Stomach smooth muscle (tissue), 2 donors: ENCODE results near the gene PTGES3L.
A peak's percentile ranks its signal among the peaks of the same experiment; 100 is the strongest.

Source experiments
- H3K27ac ChIP-seq: one replicate; pipeline ENCODE4 v1.7.0; 2013; ENCODE audit warnings: mild to moderate bottlenecking, low read length, inconsistent platforms
- H3K27me3 ChIP-seq, 2 donors: one replicate each; pipeline ENCODE4 v1.7.0; 2013; ENCODE audit warnings: low read length in 2 of 2; ENCODE audit not compliant: insufficient read depth in 2 of 2, control insufficient read depth in 1 of 2
- H3K36me3 ChIP-seq, 2 donors: one replicate each; pipeline ENCODE4 v1.7.0; 2013; ENCODE audit warnings: low read length in 2 of 2; ENCODE audit not compliant: control insufficient read depth in 2 of 2, insufficient read depth in 2 of 2
- H3K4me1 ChIP-seq: one replicate; pipeline ENCODE4 v1.7.0; 2013; ENCODE audit warnings: low read length; ENCODE audit not compliant: control insufficient read depth, insufficient read depth
- H3K4me3 ChIP-seq, 2 donors: one replicate each; pipeline ENCODE4 v1.7.0; 2013; ENCODE audit warnings: low read length in 2 of 2
- H3K9ac ChIP-seq, 2 donors: one replicate each; pipeline ENCODE4 v1.7.0; 2013; ENCODE audit warnings: low read length in 2 of 2, mild to moderate bottlenecking in 1 of 2
- H3K9me3 ChIP-seq, 2 donors: one replicate each; pipeline ENCODE4 v1.7.0; 2013; ENCODE audit warnings: low read length in 2 of 2; ENCODE audit not compliant: control insufficient read depth in 2 of 2
- donor health status: healthy.
- donor health status: Pancreatic carcinoma.

The PTGES3L gene

DNA sequence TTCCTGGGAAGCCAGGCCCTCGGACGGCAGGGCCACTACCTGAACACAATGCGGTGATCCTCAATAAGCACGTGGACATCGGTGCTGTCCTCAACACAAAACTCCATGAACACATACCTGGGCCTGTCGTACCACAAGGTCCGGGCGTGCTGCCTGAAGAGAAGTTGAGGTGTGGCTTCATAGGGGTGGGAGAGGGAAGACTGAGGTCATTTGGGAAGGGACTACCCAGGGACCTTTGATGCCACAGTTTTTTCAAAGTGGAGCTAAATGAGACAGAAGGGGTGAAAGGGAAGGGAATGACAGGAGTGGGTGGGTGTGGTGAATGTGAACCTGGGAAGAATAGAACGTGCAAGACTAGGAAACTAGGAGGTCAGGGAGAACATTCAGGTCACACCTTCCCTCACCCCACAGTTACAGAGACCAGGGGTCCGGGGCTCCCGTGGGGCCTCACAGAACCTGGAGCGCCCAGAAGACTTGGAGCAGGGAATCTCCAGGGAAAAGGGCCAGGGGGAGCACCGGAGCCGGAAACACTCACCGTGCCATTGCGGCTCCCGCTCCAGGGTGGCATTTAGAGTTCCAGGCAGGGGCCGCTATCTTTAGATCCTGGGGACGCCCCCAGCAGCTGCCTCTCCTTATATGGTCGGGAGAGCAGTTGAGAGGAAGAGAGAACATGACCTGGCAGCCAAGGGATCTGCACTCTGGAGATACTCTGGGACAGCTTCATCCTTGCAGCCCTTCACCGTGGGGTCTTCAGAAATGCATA lies at the start of gene PTGES3L:
TSS of gene PTGES3L (minus strand) at position 570 of the 763 bp plus-strand sequence. CDS start at position 543, 27 bp downstream.
- peaks cover 30% of the 10 kb centered on the region for H3K4me1 ChIP-seq
- peak within 1 kb of the TSS; percentile 86 for H3K27ac ChIP-seq
- no peaks in the 10 kb centered on the region for H3K9me3 ChIP-seq
- H3K27me3 ChIP-seq: no peaks in the 10 kb centered on the region
- peak within 1 kb of the TSS; percentile 78 to 83 for H3K9ac ChIP-seq
- peak within 1 kb of the TSS; percentile 90 to 97 for H3K4me3 ChIP-seq
- peaks cover 0 to 2% of the 10 kb centered on the region in 2 donors for H3K36me3 ChIP-seq

DNA sequence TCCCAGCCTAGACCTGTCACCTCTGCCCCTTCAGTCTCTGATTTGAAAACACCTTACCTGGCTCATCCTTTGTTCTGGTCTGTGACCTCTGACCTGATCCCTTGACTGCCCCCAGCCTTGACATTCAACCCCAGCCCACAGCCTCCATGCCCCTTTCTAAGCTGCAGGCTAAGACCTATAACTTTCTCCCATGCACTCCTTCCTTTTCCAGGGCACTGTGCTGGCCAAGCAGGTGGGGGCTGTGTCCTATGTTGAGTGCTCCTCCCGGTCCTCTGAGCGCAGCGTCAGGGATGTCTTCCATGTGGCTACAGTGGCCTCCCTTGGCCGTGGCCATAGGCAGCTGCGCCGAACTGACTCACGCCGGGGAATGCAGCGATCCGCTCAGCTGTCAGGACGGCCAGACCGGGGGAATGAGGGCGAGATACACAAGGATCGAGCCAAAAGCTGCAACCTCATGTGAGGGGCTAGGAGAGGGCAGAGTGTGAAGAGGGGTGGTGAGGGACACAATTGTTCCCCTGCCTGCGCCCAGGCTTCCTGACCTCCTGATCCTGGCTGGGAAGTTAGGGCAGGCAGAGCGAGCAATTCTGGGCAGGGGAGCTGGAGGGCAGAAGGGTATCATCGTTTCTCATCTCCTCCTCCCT lies 48.5 kb upstream of the PTGES3L start:
- Histone ChIP-seq H3K4me1 (peaks cover 9% of the 10 kb centered on the region), H3K9ac (no peak overlapping the region), H3K9me3 (no peaks in the 10 kb centered on the region), H3K36me3 (no peaks in the 10 kb centered on the region), H3K27ac (no peak overlapping the region), H3K27me3 (no peaks in the 10 kb centered on the region), H3K4me3 (no peak overlapping the region)

DNA sequence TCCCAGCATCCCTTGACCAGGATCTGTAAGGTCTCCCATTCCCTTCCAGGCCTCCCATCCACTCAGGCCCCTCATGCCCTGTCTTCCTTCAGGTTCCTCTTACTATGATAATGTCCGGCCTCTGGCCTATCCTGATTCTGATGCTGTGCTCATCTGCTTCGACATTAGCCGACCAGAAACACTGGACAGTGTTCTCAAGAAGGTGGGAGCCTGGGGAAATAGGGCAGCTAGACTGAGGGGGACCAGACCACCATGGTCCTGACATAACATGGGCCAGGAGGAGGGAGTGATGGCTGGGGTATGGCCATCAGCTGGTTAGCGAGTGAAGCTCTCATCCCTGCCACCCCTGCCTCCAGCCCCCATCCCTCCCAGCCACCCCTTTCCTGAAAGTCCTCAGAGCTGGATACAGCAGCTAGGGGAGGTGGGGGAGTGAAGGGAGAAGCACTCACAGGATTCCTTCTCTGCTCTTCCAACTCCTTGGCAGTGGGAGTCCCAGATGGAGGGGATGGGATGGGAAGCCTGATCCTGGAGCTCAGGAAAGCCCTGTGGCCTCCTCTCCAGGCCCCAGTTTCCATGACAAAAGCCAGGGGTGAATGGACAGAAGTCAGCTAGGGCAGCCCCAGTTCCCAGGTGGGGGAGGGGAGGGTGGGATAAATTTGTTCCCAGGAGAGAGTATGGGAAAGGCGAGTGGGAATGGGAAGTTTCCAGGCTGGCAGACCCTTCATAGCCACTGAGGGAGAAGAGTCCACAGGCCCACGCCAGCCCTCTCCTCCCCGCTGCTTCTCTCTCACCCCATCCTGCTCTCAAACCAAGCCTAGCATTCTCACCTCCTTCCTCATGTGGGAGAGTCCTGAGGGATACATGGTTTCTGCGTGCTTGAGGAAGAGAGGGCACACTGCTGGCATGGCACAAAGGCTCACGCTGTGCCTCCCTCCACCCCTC lies 47.5 kb upstream of the PTGES3L start:
- Histone ChIP-seq H3K36me3 (no peaks in the 10 kb centered on the region), H3K9ac (no peak overlapping the region), H3K4me3 (no peak overlapping the region), H3K4me1 (peaks cover 9% of the 10 kb centered on the region), H3K9me3 (no peaks in the 10 kb centered on the region), H3K27me3 (no peaks in the 10 kb centered on the region), H3K27ac (no peak overlapping the region)

DNA sequence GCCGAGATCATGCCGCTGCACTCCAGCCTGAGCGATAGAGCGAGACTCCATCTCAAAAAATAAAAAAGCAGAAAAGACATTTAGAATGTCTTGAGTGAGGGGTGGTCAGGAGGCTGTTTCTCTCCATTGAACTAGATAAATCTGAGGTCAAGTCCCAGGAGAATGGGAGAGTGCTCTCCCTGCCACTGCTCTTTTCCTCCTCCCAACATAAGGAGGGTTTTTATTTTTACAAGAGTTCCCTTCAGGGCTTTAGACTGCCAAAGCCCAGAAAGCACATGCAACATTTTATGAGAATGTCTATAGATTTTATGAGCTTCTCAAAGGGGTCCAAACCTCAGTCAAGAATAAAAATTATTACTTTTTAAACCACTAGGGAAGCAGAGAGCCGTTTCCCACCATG lies 46.7 kb upstream of the PTGES3L start:
- Histone ChIP-seq H3K4me1 (peaks cover 9% of the 10 kb centered on the region), H3K27ac (no peak overlapping the region), H3K4me3 (no peak overlapping the region), H3K9me3 (no peaks in the 10 kb centered on the region), H3K27me3 (no peaks in the 10 kb centered on the region), H3K9ac (no peak overlapping the region), H3K36me3 (no peaks in the 10 kb centered on the region)

DNA sequence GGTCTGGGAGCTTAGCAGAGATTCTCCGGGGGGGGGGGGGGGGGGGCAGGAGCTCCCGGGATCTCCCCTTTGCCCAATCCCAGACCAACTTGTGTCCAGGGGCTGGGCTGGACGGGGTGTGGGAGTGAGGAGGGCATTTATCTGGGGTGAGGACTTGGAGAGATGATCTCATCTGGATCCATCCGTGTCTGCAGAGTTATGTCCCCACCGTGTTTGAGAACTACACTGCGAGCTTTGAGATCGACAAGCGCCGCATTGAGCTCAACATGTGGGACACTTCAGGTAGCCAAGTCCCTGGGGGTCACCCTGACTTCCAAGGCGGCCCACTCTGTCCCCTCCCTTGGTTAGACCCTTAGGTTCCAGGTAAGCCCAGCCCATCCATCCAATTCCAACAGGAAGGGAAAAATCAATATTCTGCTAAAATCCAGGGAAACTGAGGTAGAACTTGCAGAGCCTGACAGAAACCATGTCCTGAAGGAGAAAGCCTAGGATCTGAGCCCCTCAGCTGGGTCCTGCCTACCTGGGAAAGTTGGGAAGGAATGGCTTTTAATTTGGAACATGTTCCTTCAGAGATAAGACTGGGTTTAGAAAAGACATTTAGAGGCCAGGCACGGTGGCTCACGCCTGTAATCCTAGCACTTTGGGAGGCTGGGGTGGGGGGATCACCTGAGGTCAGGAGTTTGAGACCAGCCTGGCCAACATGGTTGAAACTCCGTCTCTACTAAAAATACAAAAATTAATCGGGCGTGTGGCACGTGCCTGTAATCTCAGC lies 46.1 kb upstream of the PTGES3L start:
- no peak overlapping the region for H3K4me3 ChIP-seq
- H3K4me1 ChIP-seq: peaks cover 12% of the 10 kb centered on the region
- H3K27me3 ChIP-seq: no peaks in the 10 kb centered on the region
- H3K9me3 ChIP-seq: no peaks in the 10 kb centered on the region
- no peak overlapping the region for H3K27ac ChIP-seq
- no peak overlapping the region for H3K9ac ChIP-seq
- no peaks in the 10 kb centered on the region for H3K36me3 ChIP-seq

DNA sequence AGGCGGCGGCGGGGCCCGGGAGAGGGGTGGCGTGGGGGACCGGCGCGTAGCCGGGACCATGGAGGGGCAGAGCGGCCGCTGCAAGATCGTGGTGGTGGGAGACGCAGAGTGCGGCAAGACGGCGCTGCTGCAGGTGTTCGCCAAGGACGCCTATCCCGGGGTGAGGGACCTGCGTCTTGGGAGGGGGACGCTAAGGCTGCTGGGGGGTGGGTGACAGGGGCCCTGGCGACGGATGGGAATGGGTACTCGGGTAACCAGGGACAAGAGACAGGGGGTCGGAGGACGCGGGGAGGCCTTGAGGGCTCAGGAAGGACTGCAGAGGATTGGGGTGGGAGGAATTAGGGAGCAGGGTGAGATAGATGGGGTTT lies 45.4 kb upstream of the PTGES3L start:
- H3K27ac ChIP-seq: peak overlapping the region; percentile 49
- no peaks in the 10 kb centered on the region for H3K36me3 ChIP-seq
- no peaks in the 10 kb centered on the region for H3K9me3 ChIP-seq
- peak overlapping the region; percentile 35 to 69 for H3K4me3 ChIP-seq
- peaks cover 18% of the 10 kb centered on the region for H3K4me1 ChIP-seq
- peak overlapping the region; percentile 9 to 51 for H3K9ac ChIP-seq
- no peaks in the 10 kb centered on the region for H3K27me3 ChIP-seq

DNA sequence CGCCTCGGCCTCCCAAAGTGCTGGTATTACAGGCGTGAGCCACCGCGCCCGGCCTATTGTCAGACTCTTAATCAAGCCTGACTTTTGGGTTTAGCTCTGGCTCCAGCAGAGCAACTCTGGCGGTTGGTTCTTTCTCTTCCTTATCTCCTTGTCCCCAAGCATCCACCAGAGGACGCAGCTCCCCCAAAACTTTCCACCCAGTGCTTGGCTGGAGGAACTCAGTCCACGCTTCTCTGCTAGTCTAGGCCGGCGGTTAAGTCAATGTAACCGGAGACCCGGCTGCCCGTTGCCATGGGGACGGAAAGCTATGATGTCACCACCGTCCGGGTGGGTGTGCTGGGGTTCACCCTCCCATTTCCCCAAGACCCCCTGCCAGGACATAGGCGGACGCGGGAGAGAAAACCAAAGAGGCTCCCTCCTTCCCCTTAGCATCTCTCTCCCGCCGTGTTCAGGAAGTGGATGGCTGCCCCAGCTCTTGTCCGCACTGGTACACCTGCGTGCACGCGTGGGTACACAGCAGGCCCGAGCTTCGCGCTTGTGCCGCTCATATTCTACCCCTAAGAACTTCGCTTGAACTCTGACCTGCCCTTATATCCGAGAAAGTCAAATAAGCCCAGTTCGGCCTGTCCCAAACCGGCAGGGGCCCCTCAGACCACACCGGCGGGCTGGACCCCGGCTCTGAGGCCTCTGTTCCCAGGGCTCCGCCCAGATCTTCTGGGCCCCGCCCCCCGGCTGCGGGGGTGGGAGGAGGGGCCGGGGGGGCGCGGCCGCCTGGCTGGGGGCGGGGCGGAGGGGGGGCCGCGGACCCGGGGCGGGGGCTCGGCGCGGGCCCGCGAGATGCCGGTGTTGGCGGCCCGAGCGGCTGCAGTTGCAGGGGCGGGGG lies 44.8 kb upstream of the PTGES3L start, which contains the start of gene RND2:
TSS of gene RND2 (plus strand) at position 825 of the 883 bp plus-strand sequence. CDS start 117 bp downstream, outside the sequence.
- Histone ChIP-seq H3K36me3 (no peaks in the 10 kb centered on the region), H3K27ac (peak within 1 kb of the TSS; percentile 69), H3K4me3 (peak within 1 kb of the TSS; percentile 83 to 84), H3K27me3 (no peaks in the 10 kb centered on the region), H3K4me1 (peaks cover 24% of the 10 kb centered on the region), H3K9ac (peak within 1 kb of the TSS; percentile 86), H3K9me3 (no peaks in the 10 kb centered on the region)

DNA sequence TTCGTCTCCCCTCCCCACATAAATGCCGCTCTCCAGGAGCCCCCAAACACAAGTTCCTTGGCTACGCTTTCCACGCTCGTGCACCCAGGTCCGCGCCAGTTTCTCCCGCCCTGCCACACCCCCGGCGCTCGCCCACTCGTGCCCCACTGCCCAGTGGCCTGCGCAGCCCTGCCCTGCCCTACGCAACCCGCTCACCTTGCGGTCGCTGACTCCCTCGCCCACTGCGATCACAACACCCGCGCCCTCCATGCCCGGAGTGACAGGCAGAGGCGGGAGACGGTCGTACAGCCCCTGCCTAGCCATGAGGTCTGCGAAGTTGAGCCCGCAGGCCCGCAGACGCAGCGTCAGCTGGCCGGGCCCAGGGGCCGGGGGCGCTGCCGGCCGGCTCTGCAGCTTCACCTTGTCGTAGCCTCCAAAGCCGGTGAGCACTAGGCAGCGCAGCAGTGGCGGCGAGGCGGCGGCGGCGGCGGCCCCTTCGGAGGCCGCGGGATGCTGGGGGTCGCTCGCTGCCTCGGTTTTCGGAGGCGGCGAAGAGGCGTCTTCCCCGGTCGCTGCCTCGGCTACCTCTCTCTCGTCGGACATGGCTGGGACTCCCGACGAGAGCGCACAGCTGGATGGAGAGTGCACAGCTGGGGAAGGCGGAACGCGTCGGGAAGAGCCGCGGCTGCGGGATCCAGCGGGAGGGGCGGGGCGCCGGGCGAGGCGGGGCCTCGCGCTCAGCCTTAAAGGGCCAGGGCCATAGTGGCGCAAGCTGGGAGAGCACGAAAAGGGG lies 42.0 kb upstream of the PTGES3L start, which contains the start of gene VAT1:
TSS of gene VAT1 (minus strand) at position 645 of the 772 bp plus-strand sequence. CDS start at position 582, 63 bp downstream.
- H3K36me3 ChIP-seq: peaks cover 6 to 9% of the 10 kb centered on the region in 2 donors
- H3K27me3 ChIP-seq: no peaks in the 10 kb centered on the region
- H3K27ac ChIP-seq: peak within 1 kb of the TSS; percentile 62
- H3K4me3 ChIP-seq: peak within 1 kb of the TSS; percentile 78 to 98
- H3K9me3 ChIP-seq: no peaks in the 10 kb centered on the region
- peaks cover 34% of the 10 kb centered on the region for H3K4me1 ChIP-seq
- H3K9ac ChIP-seq: peak within 1 kb of the TSS; percentile 72 to 74
